ENCODE data around the gene SGPL1.

SGPL1 gene

GRCh38 chr10:70890917-70891431, 75.2 kb downstream of the SGPL1 start:
- H3K36me3 ChIP-seq (ENCODE audit: insufficient read depth, low read length) = no peaks in the 10 kb centered on the region
- no peaks in the 10 kb centered on the region for H3K27me3 ChIP-seq (ENCODE audit: insufficient read depth, low read length)
- H3K9me3 ChIP-seq (ENCODE audit: low read length) = no peaks in the 10 kb centered on the region
- H3K4me1 ChIP-seq (ENCODE audit: insufficient read depth, low read length) = peaks cover 9% of the 10 kb centered on the region
- no peak overlapping the region for H2AFZ ChIP-seq (ENCODE audit: low read depth, low read length)
- H3K4me3 ChIP-seq (ENCODE audit: low read length) = no peak overlapping the region

GRCh38 chr10:70891627-70892026, 75.9 kb downstream of the SGPL1 start:
- Histone ChIP-seq H3K9me3 (ENCODE audit: low read length) (no peaks in the 10 kb centered on the region), H3K36me3 (ENCODE audit: insufficient read depth, low read length) (no peaks in the 10 kb centered on the region), H3K4me3 (ENCODE audit: low read length) (no peak overlapping the region), H3K4me1 (ENCODE audit: insufficient read depth, low read length) (peaks cover 9% of the 10 kb centered on the region), H2AFZ (ENCODE audit: low read depth, low read length) (no peak overlapping the region), H3K27me3 (ENCODE audit: insufficient read depth, low read length) (no peaks in the 10 kb centered on the region)

- Histone ChIP-seq H3K4me1 (ENCODE audit: insufficient read depth, low read length) (peaks cover 9% of the 10 kb centered on the region), H3K36me3 (ENCODE audit: insufficient read depth, low read length) (no peaks in the 10 kb centered on the region), H2AFZ (ENCODE audit: low read depth, low read length) (no peak overlapping the region), H3K27me3 (ENCODE audit: insufficient read depth, low read length) (no peaks in the 10 kb centered on the region), H3K9me3 (ENCODE audit: low read length) (no peaks in the 10 kb centered on the region), H3K4me3 (ENCODE audit: low read length) (no peak overlapping the region)
Measured at GRCh38 chr10:70892631-70893030, 76.9 kb downstream of the SGPL1 start.

- Histone ChIP-seq H3K4me1 (ENCODE audit: insufficient read depth, low read length) (peaks cover 9% of the 10 kb centered on the region), H3K36me3 (ENCODE audit: insufficient read depth, low read length) (no peaks in the 10 kb centered on the region), H2AFZ (ENCODE audit: low read depth, low read length) (no peak overlapping the region), H3K4me3 (ENCODE audit: low read length) (no peak overlapping the region), H3K9me3 (ENCODE audit: low read length) (no peaks in the 10 kb centered on the region), H3K27me3 (ENCODE audit: insufficient read depth, low read length) (no peaks in the 10 kb centered on the region)
Measured at GRCh38 chr10:70893227-70894006, 77.7 kb downstream of the SGPL1 start.

- Histone ChIP-seq H3K36me3 (ENCODE audit: insufficient read depth, low read length) (no peaks in the 10 kb centered on the region), H3K4me3 (ENCODE audit: low read length) (no peak overlapping the region), H2AFZ (ENCODE audit: low read depth, low read length) (no peak overlapping the region), H3K9me3 (ENCODE audit: low read length) (no peaks in the 10 kb centered on the region), H3K4me1 (ENCODE audit: insufficient read depth, low read length) (peaks cover 5% of the 10 kb centered on the region), H3K27me3 (ENCODE audit: insufficient read depth, low read length) (peaks cover 3% of the 10 kb centered on the region)
Measured at GRCh38 chr10:70894416-70894815, 78.7 kb downstream of the SGPL1 start.

GRCh38 chr10:70896551-70896950, 80.8 kb downstream of the SGPL1 start:
- Histone ChIP-seq H3K9me3 (ENCODE audit: low read length) (no peaks in the 10 kb centered on the region), H3K4me3 (ENCODE audit: low read length) (no peak overlapping the region), H2AFZ (ENCODE audit: low read depth, low read length) (no peak overlapping the region), H3K36me3 (ENCODE audit: insufficient read depth, low read length) (no peaks in the 10 kb centered on the region), H3K27me3 (ENCODE audit: insufficient read depth, low read length) (peaks cover 16% of the 10 kb centered on the region), H3K4me1 (ENCODE audit: insufficient read depth, low read length) (no peaks in the 10 kb centered on the region)

- Histone ChIP-seq H3K36me3 (ENCODE audit: insufficient read depth, low read length) (no peaks in the 10 kb centered on the region), H2AFZ (ENCODE audit: low read depth, low read length) (no peak overlapping the region)
Measured at GRCh38 chr10:70898687-70899086, 82.9 kb downstream of the SGPL1 start.

GRCh38 chr10:70899096-70899495, 83.3 kb downstream of the SGPL1 start:
- Histone ChIP-seq H2AFZ (ENCODE audit: low read depth, low read length) (no peak overlapping the region), H3K4me1 (ENCODE audit: insufficient read depth, low read length) (no peaks in the 10 kb centered on the region), H3K36me3 (ENCODE audit: insufficient read depth, low read length) (no peaks in the 10 kb centered on the region), H3K4me3 (ENCODE audit: low read length) (no peak overlapping the region), H3K9me3 (ENCODE audit: low read length) (no peaks in the 10 kb centered on the region), H3K27me3 (ENCODE audit: insufficient read depth, low read length) (peaks cover 19% of the 10 kb centered on the region)

More at GRCh38 chr10:70898687-70899086, 82.9 kb downstream of the SGPL1 start:
- H3K9me3 ChIP-seq (ENCODE audit: low read length) = no peaks in the 10 kb centered on the region
- no peak overlapping the region for H3K4me3 ChIP-seq (ENCODE audit: low read length)
- no peaks in the 10 kb centered on the region for H3K4me1 ChIP-seq (ENCODE audit: insufficient read depth, low read length)
- H3K27me3 ChIP-seq (ENCODE audit: insufficient read depth, low read length) = peaks cover 19% of the 10 kb centered on the region

- Histone ChIP-seq H2AFZ (ENCODE audit: low read depth, low read length) (no peak overlapping the region), H3K4me1 (ENCODE audit: insufficient read depth, low read length) (no peaks in the 10 kb centered on the region), H3K4me3 (ENCODE audit: low read length) (no peak overlapping the region), H3K27me3 (ENCODE audit: insufficient read depth, low read length) (peaks cover 31% of the 10 kb centered on the region), H3K9me3 (ENCODE audit: low read length) (no peaks in the 10 kb centered on the region), H3K36me3 (ENCODE audit: insufficient read depth, low read length) (no peaks in the 10 kb centered on the region)
Measured at GRCh38 chr10:70901276-70901878, 85.6 kb downstream of the SGPL1 start.

GRCh38 chr10:70902661-70903261, 87.0 kb downstream of the SGPL1 start:
- Histone ChIP-seq H3K4me1 (ENCODE audit: insufficient read depth, low read length) (no peaks in the 10 kb centered on the region), H3K4me3 (ENCODE audit: low read length) (no peak overlapping the region), H3K36me3 (ENCODE audit: insufficient read depth, low read length) (no peaks in the 10 kb centered on the region), H3K27me3 (ENCODE audit: insufficient read depth, low read length) (peaks cover 40% of the 10 kb centered on the region), H3K9me3 (ENCODE audit: low read length) (no peaks in the 10 kb centered on the region), H2AFZ (ENCODE audit: low read depth, low read length) (no peak overlapping the region)

- H3K4me1 ChIP-seq (ENCODE audit: insufficient read depth, low read length) = no peaks in the 10 kb centered on the region
- peaks cover 46% of the 10 kb centered on the region for H3K27me3 ChIP-seq (ENCODE audit: insufficient read depth, low read length)
- no peak overlapping the region for H3K4me3 ChIP-seq (ENCODE audit: low read length)
- H3K36me3 ChIP-seq (ENCODE audit: insufficient read depth, low read length) = no peaks in the 10 kb centered on the region
- H3K9me3 ChIP-seq (ENCODE audit: low read length) = no peaks in the 10 kb centered on the region
- H2AFZ ChIP-seq (ENCODE audit: low read depth, low read length) = no peak overlapping the region
Measured at GRCh38 chr10:70903262-70903921, 87.6 kb downstream of the SGPL1 start.

- no peak overlapping the region for H3K4me3 ChIP-seq (ENCODE audit: low read length)
- H3K4me1 ChIP-seq (ENCODE audit: insufficient read depth, low read length) = no peaks in the 10 kb centered on the region
- no peaks in the 10 kb centered on the region for H3K9me3 ChIP-seq (ENCODE audit: low read length)
- peaks cover 43% of the 10 kb centered on the region for H3K27me3 ChIP-seq (ENCODE audit: insufficient read depth, low read length)
- no peak overlapping the region for H2AFZ ChIP-seq (ENCODE audit: low read depth, low read length)
- no peaks in the 10 kb centered on the region for H3K36me3 ChIP-seq (ENCODE audit: insufficient read depth, low read length)
Measured at GRCh38 chr10:70905071-70906021, 89.6 kb downstream of the SGPL1 start.
